Spinal cord (tissue), 10 donors: Measurements from ENCODE around the gene USP47. TPM values are rescaled to one million over a fixed set of nuclear protein-coding genes. Genes with fewer than 3 reads are reported as not detected.
A peak's percentile ranks its signal among the peaks of the same experiment; 100 is the strongest.

ENCODE experiments used
- DNase-seq, 6 donors: peaks; one replicate each; pipeline versions ENCODE4 v3.0.0 to v3.0.0-alpha.2; 2013 to 2015; ENCODE audit warnings: low spot score in 6 of 6, low read depth in 4 of 6
- H3K27ac ChIP-seq: one replicate; pipeline ENCODE4 v1.5.1; 2013; ENCODE audit warnings: low read depth, low read length, control low read depth
- H3K27me3 ChIP-seq: one replicate; pipeline ENCODE4 v1.6.1; 2013; ENCODE audit warnings: low read length; ENCODE audit not compliant: control insufficient read depth, insufficient read depth
- H3K36me3 ChIP-seq: one replicate; pipeline ENCODE4 v1.6.1; 2013; ENCODE audit warnings: low read length; ENCODE audit not compliant: control insufficient read depth, insufficient read depth
- H3K4me1 ChIP-seq: one replicate; pipeline ENCODE4 v1.6.1; 2013; ENCODE audit warnings: low read length; ENCODE audit not compliant: control insufficient read depth, insufficient read depth
- H3K4me3 ChIP-seq: one replicate; pipeline ENCODE4 v1.5.1; 2013; ENCODE audit warnings: low read depth, low read length, control low read depth
- H3K9me3 ChIP-seq: one replicate; pipeline ENCODE4 v1.6.1; 2013; ENCODE audit warnings: low read length; ENCODE audit not compliant: control insufficient read depth, insufficient read depth
- WGBS: methylation state at CpG from one replicate; pipeline ENCODE4 v1.1.5; 2013; ENCODE audit warnings: missing lambda C conversion rate; ENCODE audit not compliant: insufficient coverage; 5-methylcytosine and 5-hydroxymethylcytosine counted together
- polyA plus RNA-seq, 2 donors: library from polyadenylated mRNA; unstranded; fragments of 120-200 nt; gene quantifications; one replicate each; pipeline ENCODE4 v1.2.1, GENCODE V29; 2013; ENCODE audit not compliant: insufficient read length in 2 of 2
- total RNA-seq, 2 donors: library from RNA; depleted of rRNA in 1 of 2; stranded (reverse); fragments of 120-200 nt in 1 of 2; fragments of >200 nt in 1 of 2; gene quantifications; one replicate each; pipeline versions ENCODE4 v1.2.3 to v1.2.4, GENCODE V29; 2013 to 2014
- donor health status: healthy.

The USP47 gene
- total and polyA plus RNA-seq, 4 donors, result 74.2 to 119 (median 90.2) TPM

- Histone ChIP-seq H3K36me3 (peaks cover 11% of the 10 kb centered on the region), H3K9me3 (no peaks in the 10 kb centered on the region), H3K27me3 (no peaks in the 10 kb centered on the region), H3K4me3 (no peak overlapping the region), H3K27ac (no peak overlapping the region), H3K4me1 (no peaks in the 10 kb centered on the region)
- peak in 1 of 6 donors; percentile 24 for DNase-seq
- WGBS, result no CpG with 5 or more reads among the region's 2 CpGs
Observed at GRCh38 chr11:11882539-11882938, 40.8 kb downstream of the USP47 start.

- Histone ChIP-seq H3K27me3 (no peaks in the 10 kb centered on the region), H3K36me3 (peaks cover 11% of the 10 kb centered on the region), H3K9me3 (no peaks in the 10 kb centered on the region), H3K27ac (no peak overlapping the region), H3K4me3 (no peak overlapping the region), H3K4me1 (no peaks in the 10 kb centered on the region)
- no CpG with 5 or more reads among the region's 2 CpGs for WGBS
- DNase-seq, result no peak
Observed at GRCh38 chr11:11884351-11884750, 42.6 kb downstream of the USP47 start.

GRCh38 chr11:11884774-11885481 is 43.2 kb downstream of the USP47 start:
- Histone ChIP-seq H3K4me1 (no peaks in the 10 kb centered on the region), H3K36me3 (peaks cover 11% of the 10 kb centered on the region), H3K9me3 (no peaks in the 10 kb centered on the region), H3K27me3 (no peaks in the 10 kb centered on the region), H3K4me3 (no peak overlapping the region), H3K27ac (no peak overlapping the region)
- no CpG with 5 or more reads among the region's 7 CpGs for WGBS
- no peak for DNase-seq

GRCh38 chr11:11894486-11894885 is 52.7 kb downstream of the USP47 start:
- H3K9me3 ChIP-seq, result no peaks in the 10 kb centered on the region
- H3K36me3 ChIP-seq, result no peaks in the 10 kb centered on the region
- WGBS, result no CpG with 5 or more reads among the region's 1 CpG
- DNase-seq, result no peak
- no peak overlapping the region for H3K4me3 ChIP-seq
- no peaks in the 10 kb centered on the region for H3K27me3 ChIP-seq
- no peaks in the 10 kb centered on the region for H3K4me1 ChIP-seq
- no peak overlapping the region for H3K27ac ChIP-seq

- Histone ChIP-seq H3K4me1 (no peaks in the 10 kb centered on the region), H3K27me3 (no peaks in the 10 kb centered on the region), H3K36me3 (peaks cover 4% of the 10 kb centered on the region), H3K27ac (no peak overlapping the region), H3K9me3 (no peaks in the 10 kb centered on the region), H3K4me3 (no peak overlapping the region)
- no CpG with 5 or more reads among the region's 1 CpG for WGBS
- DNase-seq, result peak in 1 of 6 donors; percentile 16
Observed at GRCh38 chr11:11895672-11896071, 53.9 kb downstream of the USP47 start.

GRCh38 chr11:11898648-11899047 is 56.9 kb downstream of the USP47 start:
- Histone ChIP-seq H3K27me3 (no peaks in the 10 kb centered on the region), H3K4me1 (no peaks in the 10 kb centered on the region), H3K9me3 (no peaks in the 10 kb centered on the region), H3K36me3 (peaks cover 4% of the 10 kb centered on the region), H3K4me3 (no peak overlapping the region), H3K27ac (no peak overlapping the region)
- DNase-seq, result no peak
- no CpG with 5 or more reads among the region's 2 CpGs for WGBS

- Histone ChIP-seq H3K27me3 (no peaks in the 10 kb centered on the region), H3K27ac (no peak overlapping the region), H3K4me3 (no peak overlapping the region), H3K9me3 (no peaks in the 10 kb centered on the region), H3K36me3 (peaks cover 4% of the 10 kb centered on the region), H3K4me1 (no peaks in the 10 kb centered on the region)
- WGBS, result 90% methylated on average over 1 of the region's 1 CpG
- no peak for DNase-seq
Observed at GRCh38 chr11:11899401-11899800, 57.6 kb downstream of the USP47 start.

GRCh38 chr11:11901929-11902328 is 60.2 kb downstream of the USP47 start:
- DNase-seq, result no peak
- no CpG with 5 or more reads among the region's 3 CpGs for WGBS
- H3K27ac ChIP-seq, result no peak overlapping the region
- peaks cover 4% of the 10 kb centered on the region for H3K36me3 ChIP-seq
- H3K9me3 ChIP-seq, result no peaks in the 10 kb centered on the region
- no peak overlapping the region for H3K4me3 ChIP-seq
- no peaks in the 10 kb centered on the region for H3K4me1 ChIP-seq
- no peaks in the 10 kb centered on the region for H3K27me3 ChIP-seq

- H3K36me3 ChIP-seq, result peaks cover 4% of the 10 kb centered on the region
- no peaks in the 10 kb centered on the region for H3K4me1 ChIP-seq
- H3K27me3 ChIP-seq, result no peaks in the 10 kb centered on the region
- no peak overlapping the region for H3K27ac ChIP-seq
- H3K4me3 ChIP-seq, result no peak overlapping the region
- no peaks in the 10 kb centered on the region for H3K9me3 ChIP-seq
- no peak for DNase-seq
Observed at GRCh38 chr11:11909727-11910126, 68.0 kb downstream of the USP47 start.

- no CpG with 5 or more reads among the region's 2 CpGs for WGBS
- Histone ChIP-seq H3K27me3 (no peaks in the 10 kb centered on the region), H3K4me3 (no peak overlapping the region), H3K4me1 (no peaks in the 10 kb centered on the region), H3K36me3 (peaks cover 4% of the 10 kb centered on the region), H3K27ac (no peak overlapping the region), H3K9me3 (no peaks in the 10 kb centered on the region)
- DNase-seq, result no peak
Observed at GRCh38 chr11:11910541-11910940, 68.8 kb downstream of the USP47 start.
